Measurements from ENCODE around the gene LPP. TPM values are rescaled to one million over a fixed set of nuclear protein-coding genes. Genes with fewer than 3 reads are reported as not detected.

Gene LPP
- total RNA-seq, 1 experiment from 2014 or later: 264 TPM

DNA sequence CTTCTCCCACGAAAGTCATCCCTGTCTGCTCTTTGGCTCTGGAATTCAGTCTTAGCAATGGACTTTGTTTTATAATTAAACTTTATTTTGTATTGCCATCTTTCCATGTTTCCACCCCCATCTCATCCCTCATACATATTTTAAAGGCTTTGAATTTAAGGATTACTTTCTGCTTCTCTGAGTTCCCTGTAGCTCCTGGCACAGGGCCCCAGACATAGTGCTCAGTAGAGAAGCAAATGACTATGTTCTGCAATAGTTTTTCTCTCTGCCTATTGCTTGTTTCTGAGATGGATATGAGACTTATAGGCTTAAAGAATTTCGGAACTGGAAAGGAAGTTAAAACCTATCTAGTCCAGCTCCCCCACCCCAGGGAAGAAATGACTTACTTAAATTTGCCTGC is 197.0 kb downstream of the LPP start:
- H3K4me3 Mint-ChIP-seq (ENCODE audit: low read depth, unreplicated experiment): no peak overlapping the region

DNA sequence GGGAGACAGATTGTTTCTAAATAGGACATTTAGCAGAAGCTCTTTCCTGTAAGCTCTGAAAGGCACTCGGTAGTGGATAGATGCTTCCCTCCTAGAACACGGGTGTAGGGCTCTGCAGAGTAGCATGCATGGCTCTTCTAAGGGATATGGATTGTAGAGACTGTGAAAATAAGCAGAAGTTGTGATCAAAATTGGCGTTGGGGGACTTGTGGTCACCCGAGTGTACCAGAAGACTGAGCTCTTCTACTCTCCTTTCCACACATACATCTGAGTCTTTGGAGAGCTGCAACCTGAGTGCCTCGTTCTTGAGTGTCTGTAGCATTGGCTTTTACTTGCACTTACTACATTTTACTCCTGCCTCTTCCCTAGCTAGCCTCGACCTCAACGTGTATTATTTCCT is 197.7 kb downstream of the LPP start:
- intact Hi-C loops (cut with micrococcal nuclease; ENCODE audit: unreplicated experiment): no loop called here
- TF ChIP-seq, protein P1, sequence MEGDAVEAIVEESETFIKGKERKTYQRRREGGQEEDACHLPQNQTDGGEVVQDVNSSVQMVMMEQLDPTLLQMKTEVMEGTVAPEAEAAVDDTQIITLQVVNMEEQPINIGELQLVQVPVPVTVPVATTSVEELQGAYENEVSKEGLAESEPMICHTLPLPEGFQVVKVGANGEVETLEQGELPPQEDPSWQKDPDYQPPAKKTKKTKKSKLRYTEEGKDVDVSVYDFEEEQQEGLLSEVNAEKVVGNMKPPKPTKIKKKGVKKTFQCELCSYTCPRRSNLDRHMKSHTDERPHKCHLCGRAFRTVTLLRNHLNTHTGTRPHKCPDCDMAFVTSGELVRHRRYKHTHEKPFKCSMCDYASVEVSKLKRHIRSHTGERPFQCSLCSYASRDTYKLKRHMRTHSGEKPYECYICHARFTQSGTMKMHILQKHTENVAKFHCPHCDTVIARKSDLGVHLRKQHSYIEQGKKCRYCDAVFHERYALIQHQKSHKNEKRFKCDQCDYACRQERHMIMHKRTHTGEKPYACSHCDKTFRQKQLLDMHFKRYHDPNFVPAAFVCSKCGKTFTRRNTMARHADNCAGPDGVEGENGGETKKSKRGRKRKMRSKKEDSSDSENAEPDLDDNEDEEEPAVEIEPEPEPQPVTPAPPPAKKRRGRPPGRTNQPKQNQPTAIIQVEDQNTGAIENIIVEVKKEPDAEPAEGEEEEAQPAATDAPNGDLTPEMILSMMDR (IDR thresholded peaks at IDR 0.05; ENCODE audit: unreplicated experiment): no peak
- Mint-ChIP-seq H3K27ac (ENCODE audit: unreplicated experiment) (no peak overlapping the region), H3K4me3 (ENCODE audit: low read depth, unreplicated experiment) (no peak overlapping the region), H3K9me3 (ENCODE audit: low read depth, unreplicated experiment) (no peaks in the 10 kb centered on the region), H3K27me3 (ENCODE audit: unreplicated experiment) (no peaks in the 10 kb centered on the region), H3K4me1 (ENCODE audit: low read depth, unreplicated experiment) (peaks cover 52% of the 10 kb centered on the region), H3K36me3 (ENCODE audit: insufficient read depth, unreplicated experiment) (peaks cover 10% of the 10 kb centered on the region)
- CTCF ChIA-PET: no interaction called here
- no TSS peak for BruUV-seq (replicated peaks)
- DNase-seq: no peak

More for the DNA sequence above, 197.0 kb downstream of the LPP start:
- no peak overlapping the region for H3K27ac Mint-ChIP-seq (ENCODE audit: unreplicated experiment)
- TF ChIP-seq, protein P1 (IDR thresholded peaks at IDR 0.05; ENCODE audit: unreplicated experiment): no peak
- intact Hi-C loops (cut with micrococcal nuclease; ENCODE audit: unreplicated experiment): no loop called here
- CTCF ChIA-PET: interaction anchor here (1.1 kb wide), 1 partner anchor 15 kb away, joined by 3 read pairs; no protein-coding TSS in a partner anchor
- DNase-seq: no peak
- H3K27me3 Mint-ChIP-seq (ENCODE audit: unreplicated experiment): no peaks in the 10 kb centered on the region
- H3K36me3 Mint-ChIP-seq (ENCODE audit: insufficient read depth, unreplicated experiment): peaks cover 10% of the 10 kb centered on the region
- no peaks in the 10 kb centered on the region for H3K9me3 Mint-ChIP-seq (ENCODE audit: low read depth, unreplicated experiment)
- no TSS peak for BruUV-seq (replicated peaks)
- peaks cover 52% of the 10 kb centered on the region for H3K4me1 Mint-ChIP-seq (ENCODE audit: low read depth, unreplicated experiment)

- Mint-ChIP-seq H3K9me3 (ENCODE audit: low read depth, unreplicated experiment) (no peaks in the 10 kb centered on the region), H3K27me3 (ENCODE audit: unreplicated experiment) (no peaks in the 10 kb centered on the region), H3K4me1 (ENCODE audit: low read depth, unreplicated experiment) (peaks cover 48% of the 10 kb centered on the region), H3K36me3 (ENCODE audit: insufficient read depth, unreplicated experiment) (peaks cover 10% of the 10 kb centered on the region), H3K4me3 (ENCODE audit: low read depth, unreplicated experiment) (no peak overlapping the region), H3K27ac (ENCODE audit: unreplicated experiment) (no peak overlapping the region)
- CTCF ChIA-PET: no interaction called here
- no TSS peak for BruUV-seq (replicated peaks)
- TF ChIP-seq, protein P1 (IDR thresholded peaks at IDR 0.05; ENCODE audit: unreplicated experiment): no peak
- DNase-seq: no peak
- intact Hi-C loops (cut with micrococcal nuclease; ENCODE audit: unreplicated experiment): no loop called here
Observed at GRCh38 chr3:188352196-188352927, 198.4 kb downstream of the LPP start.

DNA sequence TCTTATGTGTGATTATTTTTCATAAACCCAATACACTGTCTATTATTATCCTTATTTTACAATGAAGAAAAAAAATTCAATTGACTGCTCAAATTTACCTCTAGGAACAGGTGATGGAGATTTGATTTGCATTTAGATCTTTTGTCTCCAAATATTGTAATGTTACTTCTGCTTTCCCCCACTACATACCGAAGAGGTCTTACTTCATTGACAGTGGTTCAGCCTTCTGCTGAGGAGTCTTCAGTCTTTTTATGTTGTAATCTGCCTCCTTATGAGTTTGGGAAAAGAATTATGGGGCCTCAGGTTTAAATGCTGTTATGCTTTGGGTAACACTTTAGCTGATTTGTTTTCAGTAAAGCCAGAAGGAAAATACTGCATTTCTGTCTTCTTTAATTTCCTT is 199.5 kb downstream of the LPP start:
- H3K4me3 Mint-ChIP-seq (ENCODE audit: low read depth, unreplicated experiment): no peak overlapping the region
- H3K27ac Mint-ChIP-seq (ENCODE audit: unreplicated experiment): no peak overlapping the region
- no peaks in the 10 kb centered on the region for H3K9me3 Mint-ChIP-seq (ENCODE audit: low read depth, unreplicated experiment)
- no peaks in the 10 kb centered on the region for H3K27me3 Mint-ChIP-seq (ENCODE audit: unreplicated experiment)
- DNase-seq: no peak
- peaks cover 37% of the 10 kb centered on the region for H3K4me1 Mint-ChIP-seq (ENCODE audit: low read depth, unreplicated experiment)
- no TSS peak for BruUV-seq (replicated peaks)
- intact Hi-C loops (cut with micrococcal nuclease; ENCODE audit: unreplicated experiment): no loop called here
- TF ChIP-seq, protein P1 (IDR thresholded peaks at IDR 0.05; ENCODE audit: unreplicated experiment): no peak
- CTCF ChIA-PET: interaction anchor here (0.6 kb wide), 1 partner anchor 1846 kb away, joined by 6 read pairs; no protein-coding TSS in a partner anchor
- H3K36me3 Mint-ChIP-seq (ENCODE audit: insufficient read depth, unreplicated experiment): peaks cover 10% of the 10 kb centered on the region
